Caco-2 (cell line): ENCODE measurements around the gene PROSER3. TPM values are rescaled to one million over a fixed set of nuclear protein-coding genes. Genes with fewer than 3 reads are reported as not detected.

Experiments used
- BruUV-seq: library from RNA; stranded (reverse); fragments of 400-500 nt; replicated peaks from 2 replicates; lab custom pipeline; 2021; lab: Mats Ljungman, UMichigan
- CTCF ChIA-PET: fragments of 300-600 bp; sonication (Branson Sonifier 250); formaldehyde crosslinking; loops from one replicate; lab custom pipeline; 2022; ENCODE audit warnings: antibody characterized with exemption; lab: Charles Lee
- POLR2A ChIA-PET: fragments of 300-600 bp; sonication (Branson Sonifier 250); formaldehyde crosslinking; loops from one replicate; lab custom pipeline; 2022; ENCODE audit warnings: antibody characterized with exemption; lab: Charles Lee
- DNase-seq, 2 experiments: peaks; one replicate each; pipeline versions ENCODE4 v3.0.0 to v3.0.0-alpha.2; 2020 to 2022
- H3K27me3 ChIP-seq: replicated peaks from 2 replicates; pipeline ENCODE4 v1.6.0; 2011; ENCODE audit warnings: low read length; ENCODE audit not compliant: control insufficient read depth, insufficient read depth
- H3K36me3 ChIP-seq: 2 replicates; pipeline ENCODE4 v1.5.1; 2011; ENCODE audit warnings: low read length; ENCODE audit not compliant: control insufficient read depth, insufficient read depth
- H3K4me1 ChIP-seq: fragments of 250-450 bp; sonication (Bioruptor Pico); 2 replicates; pipeline ENCODE4 v1.5.1; 2020; ENCODE audit warnings: mild to moderate bottlenecking
- H3K4me3 ChIP-seq: 2 replicates; pipeline ENCODE4 v1.5.1; 2011; ENCODE audit warnings: low read depth, mild to moderate bottlenecking, control low read depth, low read length
- H3K9me3 ChIP-seq: fragments of 250-450 bp; sonication (Bioruptor Pico); 2 replicates; pipeline ENCODE4 v1.5.1; 2020; ENCODE audit warnings: mild to moderate bottlenecking, moderate library complexity
- H3K27ac Mint-ChIP-seq: one replicate; pipeline ENCODE4 v1.8.0; 2022; ENCODE audit warnings: mixed read lengths; ENCODE audit not compliant: unreplicated experiment
- H3K27me3 Mint-ChIP-seq: one replicate; pipeline ENCODE4 v1.8.0; 2022; ENCODE audit warnings: mixed read lengths; ENCODE audit not compliant: insufficient read depth, unreplicated experiment
- H3K36me3 Mint-ChIP-seq: one replicate; pipeline ENCODE4 v1.8.0; 2022; ENCODE audit warnings: mild to moderate bottlenecking, mixed read lengths; ENCODE audit not compliant: insufficient read depth, unreplicated experiment
- H3K4me1 Mint-ChIP-seq: one replicate; pipeline ENCODE4 v1.8.0; 2022; ENCODE audit warnings: low read depth, mixed read lengths; ENCODE audit not compliant: unreplicated experiment
- H3K4me3 Mint-ChIP-seq: one replicate; pipeline ENCODE4 v1.8.0; 2022; ENCODE audit warnings: mild to moderate bottlenecking, moderate library complexity, mixed read lengths; ENCODE audit not compliant: unreplicated experiment
- H3K9me3 Mint-ChIP-seq: one replicate; pipeline ENCODE4 v1.8.0; 2022; ENCODE audit warnings: mixed read lengths; ENCODE audit not compliant: unreplicated experiment
- intact Hi-C: fragments of 100-400 bp; cut with micrococcal nuclease; formaldehyde crosslinking; loops from one replicate; pipeline ENCODE4 v1.10.0; 2022; ENCODE audit not compliant: unreplicated experiment
- total RNA-seq: library from RNA; stranded (reverse); gene quantifications from 2 replicates; pipeline ENCODE4 v1.2.3, GENCODE V29; 2022
- TF ChIP-seq, protein P1 (sequence below), 2 experiments: fragments of 200-600 bp in 1 of 2; IDR thresholded peaks; 1 replicate in 1 of 2; 2 replicates in 1 of 2; pipeline versions ENCODE4 v1.5.1 to v1.8.0; 2011 to 2022; ENCODE audit warnings: antibody characterized with exemption in 1 of 2, control low read depth in 1 of 2, inconsistent platforms in 1 of 2, low read depth in 1 of 2, low read length in 1 of 2, mild to moderate bottlenecking in 1 of 2, moderate library complexity in 1 of 2; ENCODE audit not compliant: insufficient read depth in 1 of 2, severe bottlenecking in 1 of 2, unreplicated experiment in 1 of 2

Gene PROSER3
- total RNA-seq, 1 experiment from 2014 or later = 34.6 TPM

- peaks cover 11% of the 10 kb centered on the region for H3K4me1 Mint-ChIP-seq
- H3K9me3 Mint-ChIP-seq = no peaks in the 10 kb centered on the region
- intact Hi-C loops = loop anchor here (1.0 to 2.0 kb wide), 2 partner anchors 22 to 47 kb away; no protein-coding TSS in a partner anchor
- peak overlapping the region; percentile 87 for H3K27ac Mint-ChIP-seq
- Histone ChIP-seq H3K36me3 (peaks cover 8% of the 10 kb centered on the region; the same call in 1 of the 2 replicates), H3K4me1 (peaks cover 6% of the 10 kb centered on the region; the same call in 1 of the 2 replicates), H3K9me3 (no peaks in the 10 kb centered on the region), H3K27me3 (no peaks in the 10 kb centered on the region), H3K4me3 (peak overlapping the region; percentile 53)
- POLR2A ChIA-PET = interaction anchor here (1.0 to 1.1 kb wide), 2 partner anchors 9 to 21 kb away, joined by 3 to 4 read pairs; partner anchors contain the start of gene LIN37
- H3K36me3 Mint-ChIP-seq = peaks cover 76% of the 10 kb centered on the region
- BruUV-seq = no TSS peak
- TF ChIP-seq, protein P1, sequence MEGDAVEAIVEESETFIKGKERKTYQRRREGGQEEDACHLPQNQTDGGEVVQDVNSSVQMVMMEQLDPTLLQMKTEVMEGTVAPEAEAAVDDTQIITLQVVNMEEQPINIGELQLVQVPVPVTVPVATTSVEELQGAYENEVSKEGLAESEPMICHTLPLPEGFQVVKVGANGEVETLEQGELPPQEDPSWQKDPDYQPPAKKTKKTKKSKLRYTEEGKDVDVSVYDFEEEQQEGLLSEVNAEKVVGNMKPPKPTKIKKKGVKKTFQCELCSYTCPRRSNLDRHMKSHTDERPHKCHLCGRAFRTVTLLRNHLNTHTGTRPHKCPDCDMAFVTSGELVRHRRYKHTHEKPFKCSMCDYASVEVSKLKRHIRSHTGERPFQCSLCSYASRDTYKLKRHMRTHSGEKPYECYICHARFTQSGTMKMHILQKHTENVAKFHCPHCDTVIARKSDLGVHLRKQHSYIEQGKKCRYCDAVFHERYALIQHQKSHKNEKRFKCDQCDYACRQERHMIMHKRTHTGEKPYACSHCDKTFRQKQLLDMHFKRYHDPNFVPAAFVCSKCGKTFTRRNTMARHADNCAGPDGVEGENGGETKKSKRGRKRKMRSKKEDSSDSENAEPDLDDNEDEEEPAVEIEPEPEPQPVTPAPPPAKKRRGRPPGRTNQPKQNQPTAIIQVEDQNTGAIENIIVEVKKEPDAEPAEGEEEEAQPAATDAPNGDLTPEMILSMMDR (IDR thresholded peaks at IDR 0.05; ENCODE audit: insufficient read depth in 1 of 2, low read depth in 1 of 2, low read length in 1 of 2, severe bottlenecking in 1 of 2, unreplicated experiment in 1 of 2) = no peak
- no peak for DNase-seq
- H3K4me3 Mint-ChIP-seq = peak overlapping the region; percentile 97
- CTCF ChIA-PET = interaction anchor here (1.0 kb wide), 1 partner anchor 9 kb away, joined by 3 read pairs; the partner anchor contains the start of gene LIN37
- H3K27me3 Mint-ChIP-seq = no peaks in the 10 kb centered on the region
Observed at GRCh38 chr19:35739275-35740107, 18.5 kb upstream of the PROSER3 start.

- no peak for DNase-seq
- ChIA-PET CTCF (interaction anchor here (0.9 to 1.2 kb wide), 7 partner anchors 8 to 191 kb away, joined by 3 to 13 read pairs (median 5); partner anchors contain the start of gene LIN37), POLR2A (interaction anchor here (1.0 to 1.2 kb wide), 7 partner anchors 8 to 191 kb away, joined by 3 to 7 read pairs (median 4); partner anchors contain the start of genes COX6B1 and LIN37)
- Histone ChIP-seq H3K4me3 (peak overlapping the region; percentile 53), H3K4me1 (peaks cover 8% of the 10 kb centered on the region; the same call in 1 of the 2 replicates), H3K36me3 (peaks cover 8% of the 10 kb centered on the region; the same call in 1 of the 2 replicates), H3K9me3 (no peaks in the 10 kb centered on the region), H3K27me3 (no peaks in the 10 kb centered on the region)
- peaks cover 74% of the 10 kb centered on the region for H3K36me3 Mint-ChIP-seq
- no peaks in the 10 kb centered on the region for H3K27me3 Mint-ChIP-seq
- intact Hi-C loops = loop anchor here (1.0 to 2.0 kb wide), 2 partner anchors 23 to 47 kb away; no protein-coding TSS in a partner anchor
- TF ChIP-seq, protein P1 (IDR thresholded peaks at IDR 0.05; ENCODE audit: insufficient read depth in 1 of 2, low read depth in 1 of 2, low read length in 1 of 2, severe bottlenecking in 1 of 2, unreplicated experiment in 1 of 2) = no peak
- peak overlapping the region; percentile 87 for H3K27ac Mint-ChIP-seq
- H3K4me3 Mint-ChIP-seq = peak overlapping the region; percentile 97
- peaks cover 11% of the 10 kb centered on the region for H3K4me1 Mint-ChIP-seq
- H3K9me3 Mint-ChIP-seq = no peaks in the 10 kb centered on the region
- no TSS peak for BruUV-seq
Observed at GRCh38 chr19:35740108-35740422, 17.9 kb upstream of the PROSER3 start.
